ENCODE data around the gene DOCK6. TPM values are rescaled to one million over a fixed set of nuclear protein-coding genes. Genes with fewer than 3 reads are reported as not detected.

DOCK6 gene
- total RNA-seq, 1 experiment from 2014 or later = 29.4 TPM

- H3K27me3 ChIP-seq (ENCODE audit: low read length) = no peaks in the 10 kb centered on the region
- no peak overlapping the region for H3K27ac ChIP-seq (ENCODE audit: low read length)
- H2AFZ ChIP-seq (ENCODE audit: low read length) = no peak overlapping the region
- no peak overlapping the region for H3K9ac ChIP-seq (ENCODE audit: low read length)
- no peaks in the 10 kb centered on the region for H3F3A ChIP-seq (ENCODE audit: low read length, unreplicated experiment)
- TF ChIP-seq, protein P1, sequence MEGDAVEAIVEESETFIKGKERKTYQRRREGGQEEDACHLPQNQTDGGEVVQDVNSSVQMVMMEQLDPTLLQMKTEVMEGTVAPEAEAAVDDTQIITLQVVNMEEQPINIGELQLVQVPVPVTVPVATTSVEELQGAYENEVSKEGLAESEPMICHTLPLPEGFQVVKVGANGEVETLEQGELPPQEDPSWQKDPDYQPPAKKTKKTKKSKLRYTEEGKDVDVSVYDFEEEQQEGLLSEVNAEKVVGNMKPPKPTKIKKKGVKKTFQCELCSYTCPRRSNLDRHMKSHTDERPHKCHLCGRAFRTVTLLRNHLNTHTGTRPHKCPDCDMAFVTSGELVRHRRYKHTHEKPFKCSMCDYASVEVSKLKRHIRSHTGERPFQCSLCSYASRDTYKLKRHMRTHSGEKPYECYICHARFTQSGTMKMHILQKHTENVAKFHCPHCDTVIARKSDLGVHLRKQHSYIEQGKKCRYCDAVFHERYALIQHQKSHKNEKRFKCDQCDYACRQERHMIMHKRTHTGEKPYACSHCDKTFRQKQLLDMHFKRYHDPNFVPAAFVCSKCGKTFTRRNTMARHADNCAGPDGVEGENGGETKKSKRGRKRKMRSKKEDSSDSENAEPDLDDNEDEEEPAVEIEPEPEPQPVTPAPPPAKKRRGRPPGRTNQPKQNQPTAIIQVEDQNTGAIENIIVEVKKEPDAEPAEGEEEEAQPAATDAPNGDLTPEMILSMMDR (conservative IDR thresholded peaks at IDR 0.05; ENCODE audit: low read depth, low read length) = no peak
- TF ChIP-seq EZH2 (IDR thresholded peaks at IDR 0.05; ENCODE audit: low read length, unreplicated experiment) = no peak
- TF ChIP-seq EZH2phosphoT487 (IDR thresholded peaks at IDR 0.05; ENCODE audit: borderline replicate concordance, low read length) = no peak
- H3K9me3 ChIP-seq (ENCODE audit: low read length) = no peaks in the 10 kb centered on the region
- no peak for ATAC-seq
- intact Hi-C loops (cut with micrococcal nuclease) = no loop called here
- no peaks in the 10 kb centered on the region for H3K9me2 ChIP-seq (replicated peaks; ENCODE audit: low read length)
- no peaks in the 10 kb centered on the region for H3K36me3 ChIP-seq (ENCODE audit: low read depth, low read length)
- no peaks in the 10 kb centered on the region for H3K79me2 ChIP-seq (ENCODE audit: low read length)
- H3K4me1 ChIP-seq (ENCODE audit: insufficient read depth, low read length) = no peaks in the 10 kb centered on the region
- no peak overlapping the region for H3K4me2 ChIP-seq (ENCODE audit: low read length)
- no peak for DNase-seq
- no peaks in the 10 kb centered on the region for H4K20me1 ChIP-seq (ENCODE audit: low read length)
- ChIA-PET POLR2A (ENCODE audit: unreplicated experiment) (no interaction called here), CTCF (no interaction called here)
- no peak overlapping the region for H3K4me3 ChIP-seq (ENCODE audit: low read length)
- BruUV-seq (replicated peaks) = no TSS peak
These were observed 42.6 kb upstream of the DOCK6 start for GRCh38 chr19:11304936-11305335.

DNA sequence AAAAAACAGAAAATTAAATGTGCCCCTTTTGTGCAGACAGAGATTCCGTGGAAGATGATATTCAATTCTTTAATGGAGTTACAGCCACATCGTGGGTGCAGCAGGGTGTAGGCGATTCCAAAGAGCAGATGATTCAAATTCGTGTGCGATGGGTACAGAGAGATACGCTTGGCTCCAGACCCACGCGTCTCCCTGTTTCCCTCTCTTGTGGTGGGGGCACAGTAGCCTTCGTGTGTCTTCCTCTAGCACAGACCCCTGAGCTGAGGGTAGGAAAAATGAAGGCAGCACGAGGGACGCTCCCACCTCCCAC, 38.4 kb upstream of the DOCK6 start:
- BruUV-seq (replicated peaks) = no TSS peak
- Histone ChIP-seq H3K36me3 (ENCODE audit: low read depth, low read length) (no peaks in the 10 kb centered on the region), H2AFZ (ENCODE audit: low read length) (no peak overlapping the region), H3K27me3 (ENCODE audit: low read length) (no peaks in the 10 kb centered on the region), H4K20me1 (ENCODE audit: low read length) (no peaks in the 10 kb centered on the region), H3F3A (ENCODE audit: low read length, unreplicated experiment) (no peaks in the 10 kb centered on the region), H3K9me3 (ENCODE audit: low read length) (no peaks in the 10 kb centered on the region), H3K27ac (ENCODE audit: low read length) (no peak overlapping the region), H3K9ac (ENCODE audit: low read length) (no peak overlapping the region), H3K4me3 (ENCODE audit: low read length) (no peak overlapping the region), H3K4me2 (ENCODE audit: low read length) (no peak overlapping the region), H3K4me1 (ENCODE audit: insufficient read depth, low read length) (no peaks in the 10 kb centered on the region), H3K9me2 (replicated peaks; ENCODE audit: low read length) (no peaks in the 10 kb centered on the region), H3K79me2 (ENCODE audit: low read length) (no peaks in the 10 kb centered on the region)
- DNase-seq (no peak), ATAC-seq (no peak)
- intact Hi-C loops (cut with micrococcal nuclease) = no loop called here
- TF ChIP-seq EZH2 (IDR thresholded peaks at IDR 0.05; ENCODE audit: low read length, unreplicated experiment) (no peak), EZH2phosphoT487 (IDR thresholded peaks at IDR 0.05; ENCODE audit: borderline replicate concordance, low read length) (no peak)
- TF ChIP-seq, protein P1 (conservative IDR thresholded peaks at IDR 0.05; ENCODE audit: low read depth, low read length) = no peak
- CTCF ChIA-PET = no interaction called here
- POLR2A ChIA-PET (ENCODE audit: unreplicated experiment) = no interaction called here

DNA sequence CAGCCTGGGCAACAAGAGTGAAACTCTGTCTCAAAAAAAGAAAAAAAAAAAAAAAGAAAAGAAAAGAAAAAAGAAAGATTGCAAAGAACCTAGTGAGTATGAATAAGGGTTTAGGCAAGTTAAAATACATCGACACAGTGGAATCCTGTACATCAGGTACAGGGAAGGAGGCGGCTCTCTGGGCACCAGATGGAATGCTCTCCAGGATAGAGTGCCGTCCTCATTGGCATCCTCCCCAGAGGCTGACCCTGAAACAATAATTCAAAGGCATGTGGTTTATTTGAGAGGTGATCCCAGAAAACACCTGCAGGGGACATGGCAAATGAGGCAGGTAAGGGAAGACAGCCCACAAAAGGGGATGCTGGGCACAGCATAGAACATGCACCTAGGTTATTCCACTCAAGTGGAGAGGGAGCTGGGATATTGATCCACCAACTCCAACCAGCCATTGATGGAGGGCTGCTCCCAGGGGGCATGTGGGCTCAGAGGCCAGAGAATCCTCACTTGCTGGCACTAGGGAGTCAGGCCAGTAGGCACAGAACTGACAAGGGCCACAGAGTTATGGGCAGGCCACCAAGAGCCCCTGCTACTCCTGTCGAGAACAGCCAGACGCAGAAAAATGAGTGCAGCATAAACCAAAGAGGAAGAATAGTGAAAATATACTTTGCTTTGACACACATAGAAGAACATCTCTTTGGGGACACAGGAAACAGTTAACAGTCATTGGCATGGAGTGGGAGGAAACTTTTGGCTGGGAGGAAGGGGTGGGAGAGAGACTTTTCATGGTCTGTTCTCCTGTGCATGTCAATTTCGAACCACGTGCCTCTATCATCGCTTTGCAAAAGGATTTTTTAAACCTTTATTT, 37.9 kb upstream of the DOCK6 start:
- no peaks in the 10 kb centered on the region for H4K20me1 ChIP-seq (ENCODE audit: low read length)
- no peaks in the 10 kb centered on the region for H3K79me2 ChIP-seq (ENCODE audit: low read length)
- no peak for DNase-seq
- TF ChIP-seq EZH2phosphoT487 (IDR thresholded peaks at IDR 0.05; ENCODE audit: borderline replicate concordance, low read length) (no peak), EZH2 (IDR thresholded peaks at IDR 0.05; ENCODE audit: low read length, unreplicated experiment) (no peak)
- TF ChIP-seq, protein P1 (conservative IDR thresholded peaks at IDR 0.05; ENCODE audit: low read depth, low read length) = no peak
- no peaks in the 10 kb centered on the region for H3K27me3 ChIP-seq (ENCODE audit: low read length)
- H3K27ac ChIP-seq (ENCODE audit: low read length) = no peak overlapping the region
- no peak overlapping the region for H3K9ac ChIP-seq (ENCODE audit: low read length)
- POLR2A ChIA-PET (ENCODE audit: unreplicated experiment) = no interaction called here
- no peaks in the 10 kb centered on the region for H3K36me3 ChIP-seq (ENCODE audit: low read depth, low read length)
- H3K9me2 ChIP-seq (replicated peaks; ENCODE audit: low read length) = no peaks in the 10 kb centered on the region
- H2AFZ ChIP-seq (ENCODE audit: low read length) = no peak overlapping the region
- H3K4me1 ChIP-seq (ENCODE audit: insufficient read depth, low read length) = no peaks in the 10 kb centered on the region
- no peaks in the 10 kb centered on the region for H3F3A ChIP-seq (ENCODE audit: low read length, unreplicated experiment)
- no peaks in the 10 kb centered on the region for H3K9me3 ChIP-seq (ENCODE audit: low read length)
- no TSS peak for BruUV-seq (replicated peaks)
- no peak for ATAC-seq
- CTCF ChIA-PET = interaction anchor here (0.7 kb wide), 1 partner anchor 44 kb away, joined by 3 read pairs; no protein-coding TSS in a partner anchor
- no peak overlapping the region for H3K4me2 ChIP-seq (ENCODE audit: low read length)
- H3K4me3 ChIP-seq (ENCODE audit: low read length) = no peak overlapping the region
- intact Hi-C loops (cut with micrococcal nuclease) = no loop called here

Data from PC-3 (cell line).